Ureter (tissue), 1 donor: Measurements from ENCODE around the gene TRMT1L. TPM values are rescaled to one million over a fixed set of nuclear protein-coding genes. Genes with fewer than 3 reads are reported as not detected.
"Not testable (repeated sequence)": the region's sequence is repeated elsewhere in the genome, so short reads cannot be mapped to it uniquely, and the experiment has no call there.

Source experiments
- DNase-seq: peaks from one replicate; pipeline ENCODE4 v3.0.0-alpha.2; 2020; ENCODE audit warnings: low spot score
- total RNA-seq: library from RNA; stranded (reverse); gene quantifications from one replicate; pipeline ENCODE4 v1.2.4, GENCODE V29; 2023
- donor health status: DM: yes; HTN: yes; CAD: no.

Gene TRMT1L
- 27.1 TPM for total RNA-seq

- DNase-seq, result peak; percentile 99
Observed at GRCh38 chr1:185156854-185157598, at the start of gene TRMT1L, which contains the start of gene SWT1. Gene TRMT1L, minus strand, starts transcription at chr1:185156953. Its CDS starts 241 bp downstream, at chr1:185156712. Gene SWT1, plus strand, starts transcription at chr1:185157167. Its CDS starts 3,675 bp downstream, at chr1:185160842.

DNA sequence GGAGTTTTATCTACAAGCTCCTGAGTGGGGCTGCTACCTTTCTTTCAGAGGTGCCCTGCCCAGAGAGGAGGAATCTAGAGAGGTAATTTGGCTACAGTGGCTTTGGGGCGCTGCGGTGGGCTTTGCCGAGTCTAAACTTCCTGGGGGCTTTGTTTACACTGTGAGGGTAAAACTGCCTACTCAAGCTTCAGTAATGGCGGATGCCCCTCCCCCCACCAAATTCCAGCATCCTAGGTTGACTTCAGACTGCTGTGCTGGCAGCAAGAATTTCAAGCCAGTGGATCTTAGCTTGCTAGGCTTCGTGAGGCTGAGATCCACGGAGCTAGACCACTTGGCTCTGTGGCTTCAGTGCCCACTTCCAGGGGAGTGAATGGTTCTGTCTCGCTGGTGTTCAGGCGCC, 44.1 kb upstream of the TRMT1L start:
- DNase-seq, result no peak

- not testable (repeated sequence) for DNase-seq
Observed at GRCh38 chr1:185198712-185199111, 42.0 kb upstream of the TRMT1L start.

DNA sequence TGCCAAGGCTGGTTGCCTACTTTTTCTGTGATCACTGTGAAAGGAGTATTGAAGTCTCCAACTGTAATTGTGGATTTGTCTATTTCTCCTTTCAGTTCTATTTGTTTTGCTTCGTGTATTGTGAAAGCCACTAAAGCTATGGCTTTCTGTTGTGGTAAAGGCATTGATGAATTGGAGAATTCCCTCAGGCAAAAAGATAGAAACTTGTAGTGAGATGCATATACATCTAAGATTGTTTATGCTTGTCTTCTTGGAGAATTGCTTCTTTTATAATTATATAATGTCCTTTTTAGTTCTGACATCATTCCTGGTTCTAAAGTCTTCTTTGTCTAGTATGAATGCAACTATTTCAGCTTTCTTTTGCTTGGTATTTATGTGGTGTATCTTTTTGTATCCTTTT, 37.0 kb upstream of the TRMT1L start:
- no peak for DNase-seq

DNA sequence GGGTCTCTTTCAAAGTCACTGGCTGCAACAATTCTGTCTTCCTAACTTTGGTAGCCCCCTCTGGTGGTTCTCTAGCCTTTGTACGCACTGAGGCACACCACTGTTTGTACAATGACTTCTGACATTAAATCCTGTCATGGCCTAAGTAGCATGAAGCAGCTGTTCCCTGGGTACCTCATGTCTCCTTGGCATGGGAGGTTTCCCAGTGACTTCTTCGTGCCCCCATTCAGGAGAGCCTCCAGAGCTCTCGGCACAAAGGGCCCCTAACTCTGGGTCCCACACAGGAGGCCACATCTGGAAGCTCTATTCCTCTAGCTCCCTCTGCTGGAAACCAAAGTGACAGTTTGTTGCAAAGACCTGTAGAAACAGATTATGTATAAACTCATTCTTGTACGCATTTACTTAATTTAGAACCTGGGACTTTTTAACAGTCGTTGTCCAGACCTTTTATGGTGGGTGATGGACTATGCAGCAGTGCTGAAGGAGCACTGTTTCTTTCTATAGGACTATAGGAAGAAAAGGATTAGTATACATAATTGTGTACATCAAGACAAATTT, 13.6 kb upstream of the TRMT1L start:
- DNase-seq, result no peak

- DNase-seq, result no peak
Observed at GRCh38 chr1:185166106-185166505, 9.4 kb upstream of the TRMT1L start.

DNA sequence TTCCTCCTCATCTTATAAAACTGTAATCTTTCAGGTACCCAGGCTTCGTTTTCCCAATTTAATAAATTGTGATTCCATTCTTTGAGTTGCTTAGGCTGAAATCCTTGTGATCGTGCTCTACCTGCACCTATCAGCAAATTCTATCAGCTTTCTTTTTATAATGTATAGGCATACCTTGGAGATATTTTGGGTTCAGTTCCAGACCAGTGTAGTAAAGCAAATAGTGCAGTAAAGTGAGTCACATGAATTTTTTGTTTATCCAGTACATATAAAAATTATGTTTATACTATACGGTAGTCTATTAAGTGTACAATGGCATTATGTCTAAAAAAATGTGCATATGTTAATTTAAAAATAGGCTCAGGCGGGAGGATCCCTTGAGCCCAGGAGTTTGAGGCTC, 5.7 kb upstream of the TRMT1L start:
- no peak for DNase-seq

DNA sequence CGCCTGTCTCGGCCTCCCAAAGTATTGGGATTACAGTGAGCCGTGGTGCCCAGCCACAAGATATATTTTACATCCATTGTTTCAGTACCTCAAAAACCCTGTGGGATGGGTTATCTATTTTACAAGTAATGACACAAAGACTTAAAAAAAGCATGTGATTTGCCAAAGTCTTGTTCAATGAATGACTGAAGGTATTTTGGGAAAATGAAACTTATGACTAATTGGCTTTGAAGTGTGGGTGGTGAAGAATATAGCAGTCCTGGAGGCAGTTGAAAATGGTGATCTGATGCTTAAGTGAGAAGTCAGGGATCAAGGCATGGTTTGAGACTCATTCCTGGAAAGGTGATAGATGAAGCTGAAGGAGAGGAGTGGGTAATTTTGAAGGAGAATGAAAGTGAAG, 3.2 kb upstream of the TRMT1L start:
- no peak for DNase-seq

DNA sequence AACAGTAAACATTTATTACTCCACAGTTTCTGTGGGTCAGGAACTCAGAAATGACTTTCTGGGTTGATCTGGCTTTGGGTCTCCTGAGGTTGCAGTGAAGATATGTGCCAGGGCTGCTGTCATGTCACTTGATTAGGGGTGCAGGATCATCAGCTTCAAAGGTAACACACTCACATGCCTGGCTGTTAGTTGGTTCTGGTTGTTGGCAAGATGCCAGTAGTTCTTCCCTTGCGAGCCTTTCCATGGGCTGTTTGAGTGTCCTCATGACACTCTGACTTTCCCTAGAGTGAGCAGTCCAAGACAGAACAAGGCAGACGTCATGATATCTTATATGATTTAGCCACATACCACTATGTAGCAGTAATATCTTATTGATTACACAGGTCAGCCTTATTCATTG, 2.0 kb upstream of the TRMT1L start:
- no peak for DNase-seq

- DNase-seq, result no peak
Observed at GRCh38 chr1:185157599-185158412, 1.1 kb upstream of the TRMT1L start.

DNA sequence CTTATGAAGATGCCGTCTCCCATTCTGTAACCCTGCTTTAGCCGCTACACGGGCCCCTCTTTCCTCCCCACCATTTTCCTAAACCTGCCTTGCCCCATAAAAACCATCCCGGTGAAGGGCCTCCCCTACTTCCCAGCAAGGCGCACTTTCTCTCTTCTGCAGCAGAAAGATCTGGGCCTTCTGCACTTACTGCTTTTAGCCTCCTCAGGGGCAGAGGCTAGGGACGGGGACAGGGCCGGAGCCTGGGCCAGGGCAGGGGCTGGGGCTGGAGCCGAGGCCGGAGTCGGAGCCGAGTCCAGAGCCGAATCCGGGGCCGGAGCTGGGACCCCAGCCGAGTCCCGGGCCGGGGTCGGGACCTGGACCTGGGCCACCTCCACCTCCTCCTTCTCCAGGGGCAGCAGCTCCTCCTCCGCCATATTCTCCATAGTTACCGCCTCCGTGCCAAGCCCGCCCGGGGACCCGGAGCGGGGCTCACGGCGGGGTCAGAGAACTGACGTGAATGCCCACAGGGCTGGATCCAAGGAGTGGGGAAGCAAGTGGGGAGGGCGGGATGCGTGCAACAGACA, 382 bp downstream of the TRMT1L start:
- DNase-seq, result no peak

- no peak for DNase-seq
Observed at GRCh38 chr1:185155600-185156287, 1.0 kb downstream of the TRMT1L start.

DNA sequence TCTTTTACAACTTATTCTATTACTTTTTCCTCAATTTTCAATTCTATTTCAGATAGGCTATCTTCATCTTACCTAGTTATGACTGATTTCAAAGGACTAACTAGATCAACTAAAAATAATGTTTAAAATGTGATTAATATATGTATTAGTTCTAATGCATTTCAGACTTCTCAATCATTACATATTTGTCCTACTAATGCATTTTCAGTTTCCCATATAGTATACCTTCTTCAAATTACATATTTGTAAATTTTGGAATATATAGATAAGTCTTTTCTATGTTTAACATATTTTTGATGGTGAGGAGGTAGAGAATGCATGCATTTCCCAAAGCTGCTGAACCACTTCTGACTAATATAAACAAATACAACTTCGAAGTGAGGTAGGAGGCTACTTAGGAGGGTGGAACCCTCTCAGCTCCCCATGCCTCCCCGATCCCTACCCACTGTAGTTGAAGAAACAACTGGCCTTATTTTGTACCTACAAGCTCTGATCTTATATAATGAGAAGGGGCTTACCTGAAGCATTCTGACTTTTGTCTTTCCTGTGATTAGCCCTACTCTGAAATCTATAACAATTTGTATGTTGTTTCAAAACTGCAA, 1.7 kb downstream of the TRMT1L start:
- no peak for DNase-seq

GRCh38 chr1:185152187-185152767, 4.5 kb downstream of the TRMT1L start:
- no peak for DNase-seq

GRCh38 chr1:185151215-185151614, 5.5 kb downstream of the TRMT1L start:
- DNase-seq, result no peak

DNA sequence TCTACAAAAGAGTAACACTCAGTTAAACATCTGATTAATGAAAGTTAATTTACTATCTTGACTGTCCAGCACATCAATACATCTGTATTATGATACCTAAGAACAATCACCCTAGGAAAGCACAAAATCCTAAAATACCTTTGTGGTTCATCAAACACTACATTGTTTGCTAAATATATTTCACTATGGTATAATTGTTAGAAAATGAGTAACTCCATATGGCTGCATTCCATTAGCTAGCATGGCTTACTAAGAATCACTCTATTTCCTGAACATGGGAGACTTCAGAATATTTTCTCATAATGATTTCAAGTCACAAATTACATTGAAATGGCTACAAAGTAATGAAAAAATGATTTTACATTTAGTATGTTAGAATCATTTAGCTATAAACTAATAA, 12.5 kb downstream of the TRMT1L start:
- no peak for DNase-seq

DNA sequence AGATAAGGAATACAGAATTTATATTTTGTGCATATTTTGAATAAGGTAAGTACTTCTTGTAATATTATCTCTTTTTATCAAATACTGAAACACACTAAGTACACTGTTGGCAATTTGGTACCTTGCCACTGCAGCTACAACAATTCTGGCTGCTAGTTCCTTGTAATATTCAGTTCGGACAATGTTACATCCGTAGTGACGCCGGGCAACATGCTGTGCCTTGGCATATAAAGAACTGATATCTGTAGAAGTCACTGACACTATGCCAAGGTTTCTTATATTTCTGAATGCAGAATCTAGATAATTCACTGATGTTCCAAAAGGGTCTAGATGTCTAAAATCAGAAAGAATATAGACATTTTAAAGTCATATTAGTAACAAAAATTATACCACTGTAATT, 17.5 kb downstream of the TRMT1L start:
- no peak for DNase-seq

GRCh38 chr1:185137896-185138545, 18.7 kb downstream of the TRMT1L start:
- no peak for DNase-seq

DNA sequence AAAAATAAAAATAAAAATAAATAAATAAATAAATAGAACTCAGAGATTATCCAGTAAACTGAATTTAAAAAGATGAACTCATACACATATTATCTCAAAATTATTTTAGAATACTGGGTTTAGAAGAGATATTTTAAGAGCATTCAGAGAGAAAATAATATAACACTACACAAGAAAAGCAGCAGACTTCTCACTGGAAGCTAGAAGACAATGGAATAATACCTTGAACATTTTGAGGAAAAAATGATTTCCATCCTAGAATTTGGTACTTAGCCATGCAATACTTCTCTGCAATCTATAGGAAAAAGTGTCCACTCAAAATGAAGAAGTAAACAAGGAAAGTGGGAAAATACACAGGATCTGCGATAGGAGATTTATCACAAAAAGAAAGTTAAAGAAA, 24.2 kb downstream of the TRMT1L start:
- no peak for DNase-seq

DNA sequence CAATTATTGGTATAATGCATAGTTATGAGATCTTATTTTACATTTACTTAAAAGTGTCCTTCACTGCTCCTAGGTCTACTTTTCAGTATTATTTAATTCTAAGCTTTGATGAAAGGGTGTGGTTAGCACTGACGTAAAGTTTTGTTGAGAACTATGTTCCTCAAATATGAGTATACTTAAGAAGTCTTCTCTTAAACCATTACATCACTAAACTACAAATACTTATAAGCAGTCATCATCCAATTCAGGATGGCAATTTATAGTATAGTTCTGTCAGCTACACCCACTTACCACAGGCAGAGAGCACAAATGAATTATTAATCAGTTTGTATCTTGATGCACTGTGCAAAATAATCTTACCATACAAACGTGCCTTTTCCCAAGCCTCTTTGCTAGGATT, 27.0 kb downstream of the TRMT1L start:
- DNase-seq, result no peak

DNA sequence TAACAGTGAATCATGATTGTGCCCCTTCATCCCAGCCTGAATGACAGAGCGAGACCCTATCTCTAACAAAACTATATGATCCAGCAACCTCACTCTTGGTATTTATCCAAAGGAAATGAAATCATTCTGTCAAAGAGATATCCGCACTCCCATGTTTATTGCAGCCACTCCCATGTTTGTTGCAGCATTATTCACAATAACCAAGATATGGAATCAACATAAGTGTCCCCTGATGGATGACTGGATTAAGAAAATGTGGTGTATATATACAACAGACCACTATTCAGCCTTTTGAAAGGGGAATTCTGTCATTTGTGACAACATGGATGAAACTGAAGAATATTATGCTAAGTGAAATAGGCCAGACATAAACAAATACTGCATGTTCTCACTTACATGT, 44.4 kb downstream of the TRMT1L start:
- DNase-seq, result no peak
